ENCODE results near the gene MAPRE3.

The MAPRE3 gene

GRCh38 chr2:26951236-26951635 lies 19.2 kb upstream of the MAPRE3 start:
- DNase-seq: no peak

GRCh38 chr2:26952374-26952773 lies 18.1 kb upstream of the MAPRE3 start:
- DNase-seq: no peak

- DNase-seq: no peak
Observed at GRCh38 chr2:26954135-26954534, 16.3 kb upstream of the MAPRE3 start.

GRCh38 chr2:26957041-26957440 lies 13.4 kb upstream of the MAPRE3 start:
- DNase-seq: no peak

GRCh38 chr2:26957534-26957933 lies 12.9 kb upstream of the MAPRE3 start:
- no peak for DNase-seq

GRCh38 chr2:26959331-26959730 lies 11.1 kb upstream of the MAPRE3 start:
- DNase-seq: no peak

GRCh38 chr2:26964446-26965130 lies 5.8 kb upstream of the MAPRE3 start:
- no peak for DNase-seq

- no peak for DNase-seq
Observed at GRCh38 chr2:26968001-26968400, 2.4 kb upstream of the MAPRE3 start.

- DNase-seq: no peak
Observed at GRCh38 chr2:26969077-26969844, 1.2 kb upstream of the MAPRE3 start.

GRCh38 chr2:26970928-26971627 lies 641 bp downstream of the MAPRE3 start:
- no peak for DNase-seq

- no peak for DNase-seq
Observed at GRCh38 chr2:26971911-26972786, 1.7 kb downstream of the MAPRE3 start.

GRCh38 chr2:26974352-26974751 lies 3.9 kb downstream of the MAPRE3 start:
- no peak for DNase-seq

GRCh38 chr2:26975102-26975501 lies 4.7 kb downstream of the MAPRE3 start:
- no peak for DNase-seq

- DNase-seq: no peak
Observed at GRCh38 chr2:26975656-26976055, 5.2 kb downstream of the MAPRE3 start.

GRCh38 chr2:26976237-26976636 lies 5.8 kb downstream of the MAPRE3 start:
- no peak for DNase-seq

GRCh38 chr2:26977012-26977411 lies 6.6 kb downstream of the MAPRE3 start:
- DNase-seq: no peak

GRCh38 chr2:26978061-26978596 lies 7.7 kb downstream of the MAPRE3 start:
- no peak for DNase-seq

- DNase-seq: no peak
Observed at GRCh38 chr2:26979741-26980140, 9.3 kb downstream of the MAPRE3 start.

- no peak for DNase-seq
Observed at GRCh38 chr2:26980971-26981370, 10.5 kb downstream of the MAPRE3 start.

- DNase-seq: no peak
Observed at GRCh38 chr2:26982102-26982742, 11.8 kb downstream of the MAPRE3 start.

GRCh38 chr2:26983746-26984145 lies 13.3 kb downstream of the MAPRE3 start:
- DNase-seq: no peak

GRCh38 chr2:26985807-26986206 lies 15.4 kb downstream of the MAPRE3 start:
- no peak for DNase-seq
